ENCODE measurements around the gene CPNE4.
"Not testable (repeated sequence)": the region's sequence is repeated elsewhere in the genome, so short reads cannot be mapped to it uniquely, and the experiment has no call there.

The CPNE4 gene

GRCh38 chr3:132034486-132035464, at the start of gene CPNE4:
Gene CPNE4, minus strand, starts transcription at chr3:132035014.
- peak; percentile 41 for DNase-seq (ENCODE audit: low read depth)

GRCh38 chr3:132083583-132084279, 48.9 kb upstream of the CPNE4 start:
- DNase-seq (ENCODE audit: low read depth) = no peak

GRCh38 chr3:132083159-132083558, 48.3 kb upstream of the CPNE4 start:
- no peak for DNase-seq (ENCODE audit: low read depth)

GRCh38 chr3:132079147-132079546, 44.3 kb upstream of the CPNE4 start:
- DNase-seq (ENCODE audit: low read depth) = no peak

GRCh38 chr3:132073771-132074170, 39.0 kb upstream of the CPNE4 start:
- no peak for DNase-seq (ENCODE audit: low read depth)

- no peak for DNase-seq (ENCODE audit: low read depth)
These were observed 36.2 kb upstream of the CPNE4 start for GRCh38 chr3:132071043-132071442.

GRCh38 chr3:132064114-132064513, 29.3 kb upstream of the CPNE4 start:
- DNase-seq (ENCODE audit: low read depth) = no peak

- no peak for DNase-seq (ENCODE audit: low read depth)
These were observed 27.7 kb upstream of the CPNE4 start for GRCh38 chr3:132062535-132062934.

GRCh38 chr3:132055872-132056271, 21.1 kb upstream of the CPNE4 start:
- DNase-seq (ENCODE audit: low read depth) = no peak

GRCh38 chr3:132047209-132047608, 12.4 kb upstream of the CPNE4 start:
- no peak for DNase-seq (ENCODE audit: low read depth)

- not testable (repeated sequence) for DNase-seq (ENCODE audit: low read depth)
These were observed 10.1 kb upstream of the CPNE4 start for GRCh38 chr3:132044874-132045273.

- no peak for DNase-seq (ENCODE audit: low read depth)
These were observed 7.9 kb upstream of the CPNE4 start for GRCh38 chr3:132042681-132043080.

GRCh38 chr3:132038198-132038825, 3.5 kb upstream of the CPNE4 start:
- DNase-seq (ENCODE audit: low read depth) = no peak

GRCh38 chr3:132037581-132037980, 2.8 kb upstream of the CPNE4 start:
- no peak for DNase-seq (ENCODE audit: low read depth)

- DNase-seq (ENCODE audit: low read depth) = no peak
These were observed 2.2 kb upstream of the CPNE4 start for GRCh38 chr3:132037056-132037455.

- no peak for DNase-seq (ENCODE audit: low read depth)
These were observed 723 bp downstream of the CPNE4 start for GRCh38 chr3:132034097-132034485.

GRCh38 chr3:132033471-132033870, 1.3 kb downstream of the CPNE4 start:
- no peak for DNase-seq (ENCODE audit: low read depth)

- DNase-seq (ENCODE audit: low read depth) = no peak
These were observed 1.9 kb downstream of the CPNE4 start for GRCh38 chr3:132032959-132033358.

GRCh38 chr3:132029182-132029902, 5.5 kb downstream of the CPNE4 start:
- peak; percentile 12 for DNase-seq (ENCODE audit: low read depth)

GRCh38 chr3:132022914-132023313, 11.9 kb downstream of the CPNE4 start:
- no peak for DNase-seq (ENCODE audit: low read depth)

GRCh38 chr3:132020058-132020457, 14.8 kb downstream of the CPNE4 start:
- no peak for DNase-seq (ENCODE audit: low read depth)

- DNase-seq (ENCODE audit: low read depth) = no peak
These were observed 17.7 kb downstream of the CPNE4 start for GRCh38 chr3:132017137-132017536.
